NCI-H1417 treated with DMSO at 0.1 percent for 48 hours (cell line): ENCODE measurements around the gene FAM53C.

Experiments
- DNase-seq: peaks from one replicate; lab custom pipeline; 2025; lab: John Stamatoyannopoulos, UW

Gene FAM53C

DNA sequence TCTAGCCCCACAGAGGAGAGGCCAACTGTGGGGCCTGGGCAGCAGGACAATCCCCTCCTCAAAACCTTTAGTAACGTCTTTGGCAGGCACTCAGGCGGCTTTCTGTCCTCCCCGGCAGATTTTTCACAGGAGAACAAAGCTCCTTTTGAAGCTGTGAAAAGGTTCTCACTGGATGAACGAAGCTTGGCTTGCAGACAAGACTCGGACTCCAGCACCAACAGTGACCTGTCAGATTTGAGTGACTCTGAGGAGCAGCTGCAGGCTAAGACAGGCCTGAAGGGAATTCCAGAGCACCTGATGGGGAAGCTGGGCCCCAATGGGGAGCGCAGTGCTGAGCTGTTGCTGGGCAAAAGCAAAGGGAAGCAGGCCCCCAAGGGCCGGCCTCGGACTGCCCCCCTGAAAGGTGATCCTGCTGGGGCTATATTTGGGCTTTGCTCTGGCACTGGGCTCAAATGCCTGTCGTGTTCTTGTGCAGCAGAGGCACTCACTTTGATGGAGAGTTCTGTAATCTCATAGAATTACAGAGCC, 53.9 kb downstream of the FAM53C start:
- DNase-seq, result no peak
